Fibroblast of villous mesenchyme (primary cell): Measurements from ENCODE around the gene ZFP62. TPM values are rescaled to one million over a fixed set of nuclear protein-coding genes. Genes with fewer than 3 reads are reported as not detected.

Experiments
- DNase-seq: peaks from one replicate; pipeline ENCODE4 v3.0.0-alpha.2; 2010; ENCODE audit warnings: low read depth
- H3K4me3 ChIP-seq: 2 replicates; pipeline ENCODE4 v1.5.1; 2011; ENCODE audit warnings: low read depth, mild to moderate bottlenecking, low read length
- total RNA-seq: library from RNA; depleted of rRNA; stranded (reverse); fragments of >200 nt; gene quantifications from 2 replicates; pipeline ENCODE4 v1.2.3, GENCODE V29; 2012
- TF ChIP-seq, protein P1 (sequence below): IDR thresholded peaks from 2 replicates; pipeline ENCODE4 v1.5.1; 2012; ENCODE audit warnings: low read depth, mild to moderate bottlenecking, low read length; ENCODE audit not compliant: insufficient read depth

ZFP62 gene
- total RNA-seq, result 12.5 and 15.1 TPM in 2 replicates

DNA sequence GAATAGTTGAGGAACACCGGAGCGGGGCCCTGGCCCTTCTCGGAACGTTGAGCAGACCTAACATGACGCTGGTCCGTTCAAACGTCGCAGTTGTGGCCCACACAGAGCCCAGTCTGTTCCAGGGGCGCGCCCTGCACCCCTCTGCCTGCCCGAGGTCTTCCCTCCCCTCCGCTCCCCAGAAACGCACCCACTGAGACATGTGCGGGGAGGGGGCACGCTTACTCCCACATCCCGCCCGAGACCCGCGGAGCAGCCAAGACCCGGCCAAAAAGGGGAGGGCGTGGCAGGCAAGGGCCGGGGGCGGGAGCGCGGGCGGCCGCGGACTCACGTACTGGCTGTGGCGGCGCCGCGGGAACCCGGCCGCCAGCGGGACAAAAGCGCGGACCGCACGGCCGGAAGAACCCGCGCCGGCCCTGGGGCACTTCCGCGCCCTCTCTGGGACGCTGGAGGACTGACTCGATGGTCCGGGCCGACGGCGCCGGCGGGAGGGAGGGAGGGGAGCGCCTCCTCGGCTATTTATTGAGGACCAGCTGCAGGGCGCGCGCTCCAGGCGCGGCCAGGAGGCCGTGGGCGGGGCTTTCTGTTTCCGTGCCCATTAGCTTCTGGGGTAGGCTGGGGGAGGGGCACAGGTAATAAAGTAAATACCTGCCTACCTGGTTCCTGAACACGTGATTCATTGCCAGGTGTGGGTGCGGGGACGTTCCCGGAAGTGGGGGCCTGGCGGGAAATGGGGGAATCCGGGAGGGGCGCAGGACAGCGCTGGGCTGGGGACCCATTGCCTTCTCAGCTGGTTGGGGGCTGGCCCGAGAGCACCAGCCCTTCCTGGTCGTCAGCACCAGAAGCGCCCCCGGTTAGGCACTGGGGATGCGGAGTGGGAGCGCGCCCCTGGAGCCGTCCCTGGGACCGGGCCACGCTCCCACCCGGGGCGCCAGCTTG lies at the start of gene ZFP62:
TSS of gene ZFP62 (minus strand) at position 390 of the 936 bp plus-strand sequence. CDS start at position 333, 57 bp downstream.
- TF ChIP-seq, protein P1, sequence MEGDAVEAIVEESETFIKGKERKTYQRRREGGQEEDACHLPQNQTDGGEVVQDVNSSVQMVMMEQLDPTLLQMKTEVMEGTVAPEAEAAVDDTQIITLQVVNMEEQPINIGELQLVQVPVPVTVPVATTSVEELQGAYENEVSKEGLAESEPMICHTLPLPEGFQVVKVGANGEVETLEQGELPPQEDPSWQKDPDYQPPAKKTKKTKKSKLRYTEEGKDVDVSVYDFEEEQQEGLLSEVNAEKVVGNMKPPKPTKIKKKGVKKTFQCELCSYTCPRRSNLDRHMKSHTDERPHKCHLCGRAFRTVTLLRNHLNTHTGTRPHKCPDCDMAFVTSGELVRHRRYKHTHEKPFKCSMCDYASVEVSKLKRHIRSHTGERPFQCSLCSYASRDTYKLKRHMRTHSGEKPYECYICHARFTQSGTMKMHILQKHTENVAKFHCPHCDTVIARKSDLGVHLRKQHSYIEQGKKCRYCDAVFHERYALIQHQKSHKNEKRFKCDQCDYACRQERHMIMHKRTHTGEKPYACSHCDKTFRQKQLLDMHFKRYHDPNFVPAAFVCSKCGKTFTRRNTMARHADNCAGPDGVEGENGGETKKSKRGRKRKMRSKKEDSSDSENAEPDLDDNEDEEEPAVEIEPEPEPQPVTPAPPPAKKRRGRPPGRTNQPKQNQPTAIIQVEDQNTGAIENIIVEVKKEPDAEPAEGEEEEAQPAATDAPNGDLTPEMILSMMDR, result no peak
- H3K4me3 ChIP-seq, result peak within 1 kb of the TSS; percentile 96
- DNase-seq, result peak; percentile 91

DNA sequence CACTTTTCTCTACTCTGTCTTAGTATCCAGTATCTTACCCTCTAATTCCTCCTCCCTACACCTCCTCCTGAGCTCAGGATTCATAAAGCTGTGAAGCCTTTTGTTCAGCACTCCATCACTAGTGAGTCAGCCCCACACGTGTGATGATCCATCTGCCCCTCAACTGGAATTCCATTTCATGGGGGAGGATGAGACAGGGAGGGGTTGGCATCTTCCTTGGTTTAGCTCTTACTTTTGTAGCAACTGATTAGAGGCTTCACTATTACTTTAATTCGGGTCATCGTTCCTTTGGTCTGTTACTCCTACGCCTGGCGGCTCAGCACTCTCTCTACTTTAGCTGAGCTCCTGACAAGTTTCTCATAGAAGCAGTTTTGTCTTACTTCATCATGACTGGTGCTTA lies 49.7 kb upstream of the ZFP62 start:
- TF ChIP-seq, protein P1, result no peak
- H3K4me3 ChIP-seq, result no peak overlapping the region
- DNase-seq, result no peak

DNA sequence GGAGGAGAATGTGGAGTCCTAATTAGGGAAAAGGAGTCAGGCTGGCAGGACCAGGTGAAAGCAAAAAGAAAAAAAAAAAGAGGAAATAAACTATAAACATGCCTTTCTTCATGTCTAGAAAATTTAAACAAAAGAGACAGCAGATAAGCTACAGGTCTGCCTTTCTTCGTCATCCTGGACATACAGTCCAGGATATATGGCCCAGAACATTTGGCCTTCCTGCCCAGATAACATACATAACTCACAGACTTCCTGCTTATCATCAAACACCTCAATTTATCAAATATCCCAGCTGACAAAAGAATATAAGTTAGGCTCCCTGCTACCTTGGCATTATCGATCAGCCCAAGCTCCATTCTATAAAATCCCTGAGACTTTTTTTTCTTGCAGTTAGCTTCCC lies 49.1 kb upstream of the ZFP62 start:
- no peak overlapping the region for H3K4me3 ChIP-seq
- TF ChIP-seq, protein P1, result no peak
- DNase-seq, result no peak

DNA sequence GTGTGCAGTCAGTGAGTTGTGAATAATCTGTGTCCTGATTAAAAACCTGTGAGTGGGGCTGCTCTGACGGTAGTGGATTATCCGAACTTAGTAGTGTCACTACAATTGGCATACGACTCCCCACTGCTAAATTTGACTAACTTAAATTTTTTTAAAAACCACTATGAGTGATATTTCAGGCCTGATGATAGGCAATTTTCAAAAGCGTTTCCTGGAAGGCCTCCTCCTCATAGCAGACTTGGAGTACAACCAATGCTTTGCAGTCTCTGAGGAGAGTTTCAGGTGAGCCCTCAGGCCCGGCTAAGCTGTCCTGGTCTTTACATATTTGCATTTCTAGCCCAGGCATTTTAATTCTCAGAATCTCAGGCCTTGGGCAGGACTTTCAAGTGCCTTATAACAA lies 48.7 kb upstream of the ZFP62 start:
- TF ChIP-seq, protein P1, result no peak
- no peak for DNase-seq
- no peak overlapping the region for H3K4me3 ChIP-seq

DNA sequence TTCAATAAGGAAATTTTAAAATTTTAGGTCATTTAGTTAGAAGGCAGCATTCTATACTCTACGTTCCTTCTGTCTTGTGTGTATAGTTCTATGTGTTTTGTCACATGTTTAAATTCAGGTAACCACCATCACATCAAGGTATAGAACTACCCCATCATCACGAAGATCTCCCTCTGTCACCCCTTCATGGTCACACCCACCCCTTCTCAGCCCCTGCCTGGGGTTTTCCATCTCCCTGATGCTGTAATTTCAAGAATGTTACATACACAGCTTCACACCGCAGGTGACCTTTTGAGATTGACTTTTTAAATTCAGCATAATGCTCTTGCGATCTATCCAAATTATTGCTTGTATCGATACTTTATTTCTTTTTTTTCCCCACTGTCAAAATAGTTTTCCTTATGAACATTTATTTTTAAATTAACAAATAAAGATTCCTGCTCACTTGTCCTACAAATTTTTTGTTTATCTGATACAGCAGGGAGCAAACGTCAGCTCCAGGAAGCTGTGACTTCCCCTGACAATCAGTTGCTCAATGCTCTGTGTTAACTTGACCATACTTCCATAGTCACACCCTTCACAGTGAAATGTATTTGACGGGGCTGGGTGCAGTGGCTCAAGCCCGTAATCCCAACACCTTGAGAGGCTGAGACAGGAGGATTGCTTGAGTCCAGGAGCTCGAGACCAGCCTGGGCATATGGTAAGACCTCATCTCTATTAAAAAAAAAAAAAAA lies 48.1 kb upstream of the ZFP62 start:
- no peak overlapping the region for H3K4me3 ChIP-seq
- DNase-seq, result no peak
- TF ChIP-seq, protein P1, result no peak

DNA sequence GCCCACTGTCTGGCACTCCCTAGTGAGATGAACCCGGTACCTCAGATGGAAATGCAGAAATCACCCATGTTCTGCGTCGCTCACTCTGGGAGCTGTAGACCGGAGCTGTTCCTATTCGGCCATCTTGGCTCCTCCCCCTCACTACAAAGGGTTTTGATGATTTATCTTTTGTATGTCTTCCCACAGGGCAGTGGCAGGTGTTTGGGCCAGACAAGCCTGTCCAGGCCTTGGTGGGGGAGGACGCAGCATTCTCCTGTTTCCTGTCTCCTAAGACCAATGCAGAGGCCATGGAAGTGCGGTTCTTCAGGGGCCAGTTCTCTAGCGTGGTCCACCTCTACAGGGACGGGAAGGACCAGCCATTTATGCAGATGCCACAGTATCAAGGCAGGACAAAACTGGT lies 47.3 kb upstream of the ZFP62 start:
- TF ChIP-seq, protein P1, result no peak
- no peak overlapping the region for H3K4me3 ChIP-seq
- no peak for DNase-seq
